ENCODE results near the gene VRK1.
A peak's percentile ranks its signal among the peaks of the same experiment; 100 is the strongest.

The VRK1 gene

GRCh38 chr14:96888593-96888992, 91.4 kb downstream of the VRK1 start:
- H3K27ac ChIP-seq, result no peak overlapping the region
- H3K4me2 ChIP-seq, result no peak overlapping the region
- H3K36me3 ChIP-seq, result peaks cover 0 to 21% (median 7%) of the 10 kb centered on the region in 11 experiments; a peak in 9 of 22 replicates
- peaks cover 0 to 18% (median under 1%) of the 10 kb centered on the region in 10 experiments; a peak in 8 of 20 replicates for H3K4me1 ChIP-seq
- no peak for TF ChIP-seq Cebpa-rat (IDR thresholded peaks at IDR 0.05)
- H3K9ac ChIP-seq, result no peak overlapping the region
- no peaks in the 10 kb centered on the region for H3K27me3 ChIP-seq
- H4K20me1 ChIP-seq, result 0 out of 22 replicates have a peak, but pooled peaks cover 0 to under 1% (median 0%) of the 10 kb centered on the region in 11 experiments
- no peaks in the 10 kb centered on the region for H3K9me3 ChIP-seq (replicated peaks in 1 of 11)
- H3K4me3 ChIP-seq, result no peak overlapping the region

- Histone ChIP-seq H3K27ac (no peak overlapping the region), H3K4me3 (no peak overlapping the region), H3K9ac (no peak overlapping the region), H3K36me3 (peaks cover 0 to 21% (median 7%) of the 10 kb centered on the region in 11 experiments; a peak in 9 of 22 replicates), H3K4me2 (no peak overlapping the region), H3K4me1 (peaks cover 3 to 23% (median 6%) of the 10 kb centered on the region in 10 experiments), H3K9me3 (replicated peaks in 1 of 11) (no peaks in the 10 kb centered on the region), H3K27me3 (no peaks in the 10 kb centered on the region), H4K20me1 (peaks cover 0 to 5% (median 0%) of the 10 kb centered on the region in 11 experiments; a peak in 1 of 22 replicates)
- no peak for TF ChIP-seq Cebpa-rat (IDR thresholded peaks at IDR 0.05)
Observed at GRCh38 chr14:96889091-96889490, 91.9 kb downstream of the VRK1 start.

GRCh38 chr14:96893966-96894622, 96.9 kb downstream of the VRK1 start:
- Histone ChIP-seq H3K4me3 (no peak overlapping the region), H3K27ac (peak overlapping the region in 3 of 11 experiments; percentile 12 to 28 (median 28); a peak in 1 of 22 replicates), H3K27me3 (no peaks in the 10 kb centered on the region), H3K36me3 (peaks cover 0 to 26% (median 18%) of the 10 kb centered on the region in 11 experiments; a peak in 14 of 22 replicates), H3K9ac (0 out of 22 replicates have a peak overlapping the region, but pooled peaks of 1 of the 11 experiments have one; percentile 24), H3K4me1 (peaks cover 25 to 48% (median 31%) of the 10 kb centered on the region in 10 experiments), H3K9me3 (replicated peaks in 1 of 11) (peaks cover 0 to 16% (median 4%) of the 10 kb centered on the region in 11 experiments; a peak in 10 of 22 replicates), H3K4me2 (peak overlapping the region in 10 of 11 experiments; percentile 38 to 87 (median 76); a peak in 20 of 22 replicates), H4K20me1 (peaks cover 0 to 6% (median 0%) of the 10 kb centered on the region in 11 experiments; a peak in 2 of 22 replicates)
- TF ChIP-seq Cebpa-rat (IDR thresholded peaks at IDR 0.05), result no peak

GRCh38 chr14:96894966-96895365, 97.8 kb downstream of the VRK1 start:
- TF ChIP-seq Cebpa-rat (IDR thresholded peaks at IDR 0.05), result no peak
- H3K9ac ChIP-seq, result 0 out of 22 replicates have a peak overlapping the region, but pooled peaks of 1 of the 11 experiments have one; percentile 24
- H3K9me3 ChIP-seq (replicated peaks in 1 of 11), result peaks cover 0 to 25% (median 11%) of the 10 kb centered on the region in 11 experiments; a peak in 13 of 22 replicates
- peak overlapping the region in 4 of 11 experiments; percentile 28 to 65 (median 52); a peak in 5 of 22 replicates for H3K27ac ChIP-seq
- peak overlapping the region; percentile 35 to 87 (median 75); a peak in 20 of 22 replicates for H3K4me2 ChIP-seq
- no peaks in the 10 kb centered on the region for H3K27me3 ChIP-seq
- peaks cover 0 to 35% (median 25%) of the 10 kb centered on the region in 11 experiments; a peak in 17 of 22 replicates for H3K36me3 ChIP-seq
- H3K4me3 ChIP-seq, result no peak overlapping the region
- peaks cover 0 to 6% (median 0%) of the 10 kb centered on the region in 11 experiments; a peak in 2 of 22 replicates for H4K20me1 ChIP-seq
- H3K4me1 ChIP-seq, result peaks cover 25 to 49% (median 31%) of the 10 kb centered on the region in 10 experiments

- Histone ChIP-seq H3K9ac (peak overlapping the region in 3 of 11 experiments; percentile 19 to 53 (median 34); a peak in 4 of 22 replicates), H4K20me1 (peaks cover 0 to 6% (median 0%) of the 10 kb centered on the region in 11 experiments; a peak in 2 of 22 replicates), H3K36me3 (peaks cover 0 to 42% (median 27%) of the 10 kb centered on the region in 11 experiments; a peak in 17 of 22 replicates), H3K4me2 (peak overlapping the region; percentile 38 to 87 (median 76)), H3K9me3 (replicated peaks in 1 of 11) (peaks cover 0 to 29% (median 18%) of the 10 kb centered on the region in 11 experiments; a peak in 13 of 22 replicates), H3K27ac (peak overlapping the region in 5 of 11 experiments; percentile 5 to 65 (median 51); a peak in 6 of 22 replicates), H3K4me3 (peak overlapping the region in 1 of 10 experiments; percentile 39; a peak in 2 of 20 replicates), H3K4me1 (peaks cover 25 to 49% (median 37%) of the 10 kb centered on the region in 10 experiments), H3K27me3 (no peaks in the 10 kb centered on the region)
- no peak for TF ChIP-seq Cebpa-rat (IDR thresholded peaks at IDR 0.05)
Observed at GRCh38 chr14:96895658-96896271, 98.6 kb downstream of the VRK1 start.

GRCh38 chr14:96897184-96897583, 100.0 kb downstream of the VRK1 start:
- Histone ChIP-seq H3K4me1 (peaks cover 25 to 61% (median 51%) of the 10 kb centered on the region in 10 experiments), H3K4me3 (no peak overlapping the region), H3K27ac (no peak overlapping the region), H3K27me3 (no peaks in the 10 kb centered on the region), H3K9ac (no peak overlapping the region), H3K4me2 (peak overlapping the region in 1 of 11 experiments; percentile 87; a peak in 1 of 22 replicates), H3K9me3 (replicated peaks in 1 of 11) (peaks cover 0 to 29% (median 18%) of the 10 kb centered on the region in 11 experiments; a peak in 13 of 22 replicates), H3K36me3 (peaks cover 0 to 42% (median 25%) of the 10 kb centered on the region in 11 experiments; a peak in 17 of 22 replicates), H4K20me1 (peaks cover 0 to 6% (median 0%) of the 10 kb centered on the region in 11 experiments; a peak in 2 of 22 replicates)
- TF ChIP-seq Cebpa-rat (IDR thresholded peaks at IDR 0.05), result no peak

- Histone ChIP-seq H3K4me3 (peak overlapping the region in 1 of 10 experiments; percentile 23; a peak in 1 of 20 replicates), H3K9me3 (replicated peaks in 1 of 11) (peaks cover 0 to 45% (median 29%) of the 10 kb centered on the region in 11 experiments; a peak in 15 of 22 replicates), H4K20me1 (no peaks in the 10 kb centered on the region), H3K9ac (peak overlapping the region in 2 of 11 experiments; percentile 10 to 15; a peak in 2 of 22 replicates), H3K4me1 (peaks cover 6 to 70% (median 46%) of the 10 kb centered on the region in 10 experiments), H3K36me3 (peaks cover 0 to 47% (median 33%) of the 10 kb centered on the region in 11 experiments; a peak in 17 of 22 replicates), H3K27me3 (no peaks in the 10 kb centered on the region), H3K27ac (peak overlapping the region in 3 of 11 experiments; percentile 32 to 52 (median 46); a peak in 4 of 22 replicates), H3K4me2 (peak overlapping the region in 9 of 11 experiments; percentile 16 to 71 (median 62); a peak in 16 of 22 replicates)
- TF ChIP-seq Cebpa-rat (IDR thresholded peaks at IDR 0.05), result no peak
Observed at GRCh38 chr14:96901227-96901626, 104.0 kb downstream of the VRK1 start.

- no peaks in the 10 kb centered on the region for H3K27me3 ChIP-seq
- no peak overlapping the region for H3K4me3 ChIP-seq
- H3K36me3 ChIP-seq, result peaks cover 0 to 51% (median 30%) of the 10 kb centered on the region in 11 experiments; a peak in 17 of 22 replicates
- H3K9ac ChIP-seq, result no peak overlapping the region
- no peak for TF ChIP-seq Cebpa-rat (IDR thresholded peaks at IDR 0.05)
- no peaks in the 10 kb centered on the region for H4K20me1 ChIP-seq
- H3K27ac ChIP-seq, result peak overlapping the region in 2 of 11 experiments; percentile 32 to 52; a peak in 2 of 22 replicates
- H3K4me2 ChIP-seq, result peak overlapping the region in 8 of 11 experiments; percentile 37 to 71 (median 63); a peak in 13 of 22 replicates
- peaks cover 2 to 53% (median 37%) of the 10 kb centered on the region in 11 experiments; a peak in 17 of 22 replicates for H3K9me3 ChIP-seq (replicated peaks in 1 of 11)
- peaks cover 11 to 68% (median 46%) of the 10 kb centered on the region in 10 experiments for H3K4me1 ChIP-seq
Observed at GRCh38 chr14:96902004-96902403, 104.8 kb downstream of the VRK1 start.

Measured in BLaER1 treated with 17β-estradiol and CSF1 and Interleukin-3, amounts not matched to agents 10 nM and 100 nM (cell line).